Kidney glomerular epithelial cell (primary cell): ENCODE results near the gene OCA2.

Experiments used
- DNase-seq: peaks from one replicate; lab custom pipeline; 2025; lab: John Stamatoyannopoulos, UW

OCA2 gene

DNA sequence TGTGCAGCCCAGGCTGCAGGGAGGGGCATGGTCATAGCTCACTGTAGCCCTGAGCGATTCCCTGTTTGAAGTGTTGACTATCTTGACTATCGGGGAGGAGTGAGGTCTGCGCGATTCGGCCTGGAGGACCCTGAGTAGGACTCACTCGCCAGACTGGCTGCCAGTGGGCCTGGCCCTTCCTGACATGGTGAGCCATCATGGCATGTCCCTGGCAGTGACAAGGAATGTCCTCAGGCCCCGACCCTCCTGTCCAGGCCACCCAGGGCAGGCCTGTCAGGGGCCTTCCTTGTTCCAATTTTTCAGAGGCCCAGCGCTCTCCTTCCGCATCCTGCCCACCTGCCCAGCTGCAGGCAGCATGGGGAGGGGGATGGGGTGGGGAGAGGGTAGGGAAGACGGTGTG is 5.2 kb upstream of the OCA2 start:
- no peak for DNase-seq

GRCh38 chr15:28103831-28104230 is 4.7 kb upstream of the OCA2 start:
- no peak for DNase-seq

GRCh38 chr15:28101983-28102441 is 2.9 kb upstream of the OCA2 start:
- no peak for DNase-seq

- DNase-seq: no peak
Measured at GRCh38 chr15:28101201-28101600, 2.1 kb upstream of the OCA2 start.

DNA sequence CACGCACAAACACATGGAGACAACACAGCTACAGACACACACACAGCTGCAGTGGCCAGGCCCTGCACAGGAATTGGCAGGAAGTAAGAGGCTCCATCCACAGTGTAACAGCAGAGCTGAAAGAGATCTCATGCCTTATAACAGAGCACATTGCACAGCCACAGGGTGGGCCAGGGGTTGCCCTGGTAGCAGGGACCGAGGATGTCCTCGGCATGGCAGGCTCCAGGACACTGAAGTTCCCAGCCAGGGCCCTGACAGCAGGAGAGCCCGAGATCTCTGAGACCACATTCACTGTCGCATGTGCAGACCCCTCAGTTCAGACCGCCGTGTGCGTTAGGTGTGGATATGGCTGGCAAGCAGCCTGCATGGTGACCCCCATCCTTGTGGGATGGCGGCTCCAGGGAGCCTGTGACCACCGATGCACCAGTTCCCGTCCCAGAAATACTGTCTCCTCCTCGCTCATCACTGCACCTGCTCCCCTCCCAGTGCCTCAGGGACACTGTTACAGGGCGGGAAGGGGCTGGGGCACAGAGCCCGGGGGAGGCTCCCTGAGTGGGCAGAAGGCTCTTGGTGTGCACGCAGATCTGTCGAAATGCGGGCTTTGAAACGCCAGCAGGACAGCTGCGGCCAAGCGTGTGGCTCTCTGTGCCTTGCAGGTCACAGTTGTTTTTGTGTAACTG is 1.5 kb upstream of the OCA2 start:
- DNase-seq: no peak

- no peak for DNase-seq
Measured at GRCh38 chr15:28099555-28100140, 533 bp upstream of the OCA2 start.

DNA sequence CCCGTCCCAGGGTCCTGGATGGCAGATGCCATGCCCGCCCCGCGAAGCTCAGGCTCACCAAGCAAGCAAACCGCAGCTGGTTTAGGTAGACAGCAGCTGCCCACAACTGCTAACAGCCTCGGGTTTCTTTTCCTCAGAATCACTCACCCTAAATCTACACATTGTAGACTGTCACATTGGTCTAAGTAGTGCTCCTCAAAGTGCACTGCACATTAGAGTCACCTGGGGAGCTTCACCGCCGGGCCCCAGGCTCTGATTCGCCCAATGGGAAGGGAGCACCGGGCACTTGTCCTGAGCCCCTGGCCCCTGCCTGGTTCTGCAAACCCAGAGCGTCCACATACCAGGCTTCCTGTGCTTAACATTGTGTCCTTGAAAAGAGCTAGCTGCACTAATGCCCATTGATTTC is 752 bp downstream of the OCA2 start:
- DNase-seq: no peak

- DNase-seq: no peak
Measured at GRCh38 chr15:28097656-28098359, 1.3 kb downstream of the OCA2 start.

GRCh38 chr15:28096670-28097431 is 2.3 kb downstream of the OCA2 start:
- DNase-seq: no peak

- DNase-seq: no peak
Measured at GRCh38 chr15:28096411-28096669, 2.8 kb downstream of the OCA2 start.

DNA sequence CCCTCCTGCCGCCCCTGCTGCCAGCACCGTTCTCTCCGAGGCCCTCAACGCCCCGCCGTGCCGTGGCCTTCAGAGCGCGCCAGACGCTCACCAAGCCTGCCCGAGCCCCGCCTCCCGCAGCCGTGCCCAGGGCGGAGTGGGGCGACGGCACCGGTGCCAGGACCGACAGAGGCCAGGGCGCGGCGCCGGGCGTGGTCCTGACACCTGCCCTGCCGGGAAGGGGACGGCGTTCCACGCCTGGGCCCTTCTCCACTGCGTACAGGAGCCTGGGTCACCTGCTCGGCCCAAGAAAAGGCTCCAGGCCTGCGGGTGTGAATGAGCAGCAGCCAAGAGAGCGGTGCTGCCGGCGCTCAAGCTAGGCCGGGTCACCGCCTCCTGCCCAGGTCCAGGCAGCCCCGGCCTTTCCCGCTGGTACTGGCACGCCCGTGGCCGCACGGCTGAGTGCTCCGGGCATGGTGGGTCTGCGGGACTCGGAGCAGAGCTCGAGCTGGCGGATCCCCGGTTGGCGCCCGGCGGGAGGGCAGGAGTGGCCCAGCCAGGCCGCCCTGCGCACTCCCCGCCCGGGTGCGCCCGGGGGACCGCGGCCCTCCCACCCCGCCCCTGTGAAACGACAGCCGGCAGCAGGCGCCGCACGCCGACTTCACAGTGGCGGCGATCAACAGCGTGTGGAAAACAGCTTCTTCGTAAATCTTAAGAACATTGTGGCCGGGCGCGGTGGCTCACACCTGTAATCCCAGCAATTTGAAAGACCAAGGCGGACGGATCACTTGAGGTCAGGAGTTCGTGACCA is 4.2 kb downstream of the OCA2 start:
- no peak for DNase-seq

- no peak for DNase-seq
Measured at GRCh38 chr15:28093752-28094535, 5.2 kb downstream of the OCA2 start.

DNA sequence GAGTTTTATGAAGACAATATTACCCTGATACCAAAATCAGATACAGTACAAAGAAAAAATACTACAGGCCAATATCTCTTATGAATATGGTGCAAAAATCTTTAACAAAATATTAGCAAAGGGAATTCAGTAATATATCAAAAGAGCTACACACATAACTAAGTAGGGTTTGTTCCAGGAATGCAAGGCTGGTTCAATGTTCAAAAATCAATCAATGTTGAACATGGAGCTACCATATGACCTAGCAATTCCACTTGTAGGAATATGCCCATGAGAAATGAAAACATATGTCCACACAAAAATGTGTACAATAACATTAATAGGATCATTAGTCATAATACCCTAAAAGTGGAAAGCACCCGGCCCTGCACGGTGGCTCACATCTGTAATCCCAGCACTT is 7.8 kb downstream of the OCA2 start:
- DNase-seq: no peak

GRCh38 chr15:28086175-28086703 is 12.9 kb downstream of the OCA2 start:
- peak; percentile 56 for DNase-seq

DNA sequence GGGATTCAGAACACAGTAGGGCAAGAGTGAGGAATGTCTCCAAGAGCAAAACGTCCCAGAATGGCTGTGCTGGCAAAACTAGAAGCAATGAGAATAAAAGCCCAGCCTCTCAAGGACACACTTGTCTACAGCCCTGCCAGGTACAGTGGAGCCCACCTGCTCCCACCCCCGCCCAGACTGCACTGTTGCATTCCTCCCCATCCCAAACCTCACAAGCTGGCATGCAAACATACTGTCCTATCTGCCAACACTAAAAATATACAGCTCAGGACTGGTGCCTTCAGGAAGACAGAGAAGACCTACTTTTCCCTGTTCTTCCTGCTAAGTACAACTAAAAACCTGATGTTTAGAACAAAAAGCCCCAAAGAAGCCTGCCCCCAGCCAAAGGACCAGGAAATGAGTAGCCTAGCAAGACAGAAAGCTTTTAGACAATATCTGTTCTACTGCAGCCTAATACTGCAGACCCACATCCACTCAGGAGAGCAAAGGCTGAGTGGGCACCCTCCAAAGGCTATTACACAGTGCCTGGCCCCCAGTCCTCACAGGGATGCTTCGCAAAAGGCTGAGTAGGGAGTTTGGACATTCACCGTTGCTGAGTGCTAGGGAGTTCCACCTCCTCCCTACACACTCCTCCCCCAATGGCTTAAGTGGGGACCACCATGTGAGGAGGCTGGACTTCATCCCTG is 13.5 kb downstream of the OCA2 start:
- no peak for DNase-seq

DNA sequence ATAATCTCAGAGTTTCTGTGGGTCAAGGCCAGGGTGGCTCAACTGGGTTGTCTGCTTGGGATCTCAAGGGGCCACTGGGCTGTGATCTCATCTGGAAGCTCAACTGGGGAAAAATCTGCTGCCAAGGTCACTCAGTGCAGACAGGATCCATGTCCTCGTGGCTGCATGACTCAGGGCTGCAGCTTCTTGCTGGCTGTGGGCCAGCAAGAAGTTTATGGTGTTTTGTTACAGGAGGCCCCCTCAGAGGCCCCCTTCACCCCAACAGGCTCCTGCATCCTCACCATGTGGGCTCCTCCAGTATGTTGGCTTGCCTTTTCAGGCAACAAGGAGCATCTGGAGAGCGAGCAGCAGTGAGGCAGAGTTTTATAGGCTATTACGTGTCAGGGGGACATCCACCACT is 14.6 kb downstream of the OCA2 start:
- no peak for DNase-seq

DNA sequence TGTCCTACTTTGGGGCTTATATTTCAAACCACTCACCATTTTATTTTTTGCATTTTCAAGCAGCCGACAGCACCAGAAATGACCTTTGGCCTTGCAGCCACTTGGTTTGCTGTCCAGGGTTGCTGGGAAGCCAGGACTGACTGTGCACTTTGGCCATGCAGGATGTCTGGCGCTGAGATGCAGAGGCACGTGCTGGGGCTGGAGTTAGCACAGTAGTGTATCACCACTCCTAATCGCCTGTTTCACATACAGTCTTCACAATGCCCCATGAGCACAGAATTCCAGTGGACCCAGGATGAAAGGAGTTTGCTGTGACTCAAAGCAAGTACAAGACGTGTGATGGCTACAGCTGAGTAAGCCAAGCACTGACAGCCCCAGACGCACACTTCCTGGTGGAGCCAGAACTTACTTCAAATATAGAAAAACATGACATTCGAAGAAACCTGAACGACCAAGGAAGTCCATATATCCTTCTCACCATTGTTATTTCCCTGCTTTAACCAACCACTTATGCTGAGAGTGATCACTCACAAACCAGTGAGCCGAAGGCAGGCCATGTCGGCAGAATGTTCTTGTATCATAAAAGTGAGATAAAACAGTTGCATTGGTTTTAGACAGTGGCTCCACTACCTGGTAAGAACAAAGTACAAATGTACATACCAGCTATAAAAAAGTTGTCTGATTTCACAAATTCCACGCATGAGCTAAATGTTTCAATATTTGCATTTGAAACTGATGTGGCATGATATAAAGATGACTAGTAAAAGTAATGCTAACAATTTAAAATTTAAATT is 16.0 kb downstream of the OCA2 start:
- DNase-seq: no peak

GRCh38 chr15:28081594-28081993 is 17.5 kb downstream of the OCA2 start:
- DNase-seq: no peak

GRCh38 chr15:28080386-28080785 is 18.7 kb downstream of the OCA2 start:
- no peak for DNase-seq
